Measurements from ENCODE around the gene THSD4.
"Not testable (repeated sequence)": the region's sequence is repeated elsewhere in the genome, so short reads cannot be mapped to it uniquely, and the experiment has no call there.

Gene THSD4

DNA sequence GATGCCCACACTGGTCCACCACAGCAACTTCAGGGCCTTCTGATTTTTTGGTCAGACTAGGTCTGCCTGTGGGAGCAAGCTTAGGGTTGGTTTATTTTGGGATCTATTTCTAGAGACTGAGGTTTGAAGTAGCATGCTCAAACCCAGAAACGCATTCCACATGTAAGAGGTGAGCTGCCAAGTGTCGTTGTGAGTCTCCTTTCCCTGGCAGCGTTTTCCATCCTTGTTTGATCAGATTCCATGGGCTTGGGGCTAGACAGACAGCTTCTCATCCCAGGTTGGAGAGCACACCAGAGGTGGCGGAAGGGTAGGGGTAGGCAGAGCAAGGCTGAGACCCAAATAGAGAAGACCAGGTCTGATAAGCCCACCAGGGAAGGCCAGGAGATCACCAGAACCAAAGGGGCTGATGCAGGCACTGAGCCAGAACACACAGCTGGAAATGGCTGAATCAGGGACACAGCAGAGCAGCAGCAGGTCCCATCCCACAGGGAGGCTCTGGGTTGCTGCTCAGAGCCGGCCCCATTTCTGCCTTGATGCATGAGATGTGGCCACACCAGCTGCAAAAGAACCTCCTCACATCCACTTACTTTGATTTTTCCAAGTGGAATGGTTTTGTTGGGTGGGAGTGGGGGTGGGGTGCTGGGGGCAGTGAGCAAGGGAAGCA, 186.8 kb downstream of the THSD4 start:
- no peak for DNase-seq

DNA sequence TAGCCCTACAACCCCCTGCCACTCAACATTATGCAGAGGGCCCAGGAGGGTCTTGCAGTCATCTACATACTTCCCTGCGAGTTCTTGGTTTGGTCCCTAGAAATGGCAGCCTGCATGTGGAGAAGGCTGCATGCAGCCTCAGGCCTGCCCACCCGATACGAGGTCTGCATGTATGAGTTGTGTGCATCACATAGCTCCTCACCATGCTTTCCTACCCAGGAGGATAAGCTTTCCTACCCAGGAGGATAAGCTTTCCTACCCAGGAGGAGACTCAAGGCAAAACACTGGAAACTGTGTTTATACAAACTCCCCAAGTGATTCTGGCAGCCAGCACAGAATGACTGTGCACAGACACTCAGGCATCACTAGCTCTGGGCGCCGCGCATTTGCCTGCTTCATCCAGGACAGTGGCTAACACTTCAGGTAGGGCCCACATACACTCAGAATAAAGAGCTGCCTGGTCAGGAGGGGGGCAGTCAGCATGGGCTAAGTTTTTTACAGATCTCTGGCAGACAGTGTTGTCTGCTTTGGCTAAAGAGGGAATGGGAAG, 187.7 kb downstream of the THSD4 start:
- no peak for DNase-seq

DNA sequence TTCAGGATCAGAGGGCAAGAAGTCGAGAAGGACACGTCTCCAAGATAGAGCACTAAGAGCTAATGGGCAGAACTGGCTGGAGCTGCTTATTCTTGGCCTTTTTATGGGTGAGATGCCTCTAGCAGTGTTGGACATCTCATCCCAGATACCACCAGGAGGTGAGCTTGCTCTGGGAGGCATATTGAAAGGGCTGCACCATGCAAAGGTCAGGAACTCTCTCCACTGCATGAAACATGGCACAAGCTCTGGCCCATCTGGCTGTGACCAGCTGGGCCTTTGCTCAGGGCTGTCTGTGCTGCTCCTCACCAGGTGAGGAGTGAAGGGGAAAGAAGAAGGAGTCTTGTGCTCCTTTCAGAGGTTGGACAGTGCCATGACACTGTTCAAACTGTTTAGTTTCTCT, 188.7 kb downstream of the THSD4 start:
- DNase-seq, result no peak

DNA sequence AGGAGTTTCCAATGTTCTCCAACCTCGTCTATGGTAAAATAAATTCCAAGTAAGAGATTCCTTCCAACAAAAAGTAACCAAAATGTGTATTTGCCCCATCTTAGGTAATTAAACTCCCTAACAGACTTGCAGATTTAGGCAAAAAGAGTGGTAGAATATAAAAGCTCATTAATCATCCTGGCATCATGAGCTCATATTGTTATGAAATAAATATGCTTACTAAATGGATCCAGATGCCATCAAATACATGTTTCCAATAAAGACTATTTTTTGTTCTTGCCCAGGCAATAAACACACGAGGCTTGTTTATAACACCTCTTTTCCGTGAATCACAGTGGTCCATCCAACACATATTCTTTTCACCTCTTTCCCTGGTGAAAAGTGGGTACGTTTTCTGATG, 189.4 kb downstream of the THSD4 start:
- DNase-seq, result no peak

DNA sequence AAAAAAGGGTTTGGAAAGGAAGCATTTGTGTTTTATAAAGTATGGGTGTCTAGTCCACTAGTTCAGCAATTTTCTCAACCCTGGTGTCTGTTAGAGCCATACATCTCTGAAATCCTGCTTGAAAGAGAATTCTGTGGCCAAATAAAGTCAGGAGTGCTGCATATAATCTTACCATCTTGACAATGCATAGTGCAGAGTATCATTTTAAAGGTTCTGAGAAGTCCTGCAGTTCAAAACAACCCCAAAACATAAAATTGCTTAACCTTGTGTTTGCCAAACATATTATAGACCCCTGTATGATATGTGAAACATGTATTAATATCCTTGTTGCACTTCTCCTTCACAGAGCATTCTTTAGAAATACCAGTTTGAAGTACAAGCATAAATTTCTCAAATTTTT, 191.3 kb downstream of the THSD4 start:
- DNase-seq, result no peak

DNA sequence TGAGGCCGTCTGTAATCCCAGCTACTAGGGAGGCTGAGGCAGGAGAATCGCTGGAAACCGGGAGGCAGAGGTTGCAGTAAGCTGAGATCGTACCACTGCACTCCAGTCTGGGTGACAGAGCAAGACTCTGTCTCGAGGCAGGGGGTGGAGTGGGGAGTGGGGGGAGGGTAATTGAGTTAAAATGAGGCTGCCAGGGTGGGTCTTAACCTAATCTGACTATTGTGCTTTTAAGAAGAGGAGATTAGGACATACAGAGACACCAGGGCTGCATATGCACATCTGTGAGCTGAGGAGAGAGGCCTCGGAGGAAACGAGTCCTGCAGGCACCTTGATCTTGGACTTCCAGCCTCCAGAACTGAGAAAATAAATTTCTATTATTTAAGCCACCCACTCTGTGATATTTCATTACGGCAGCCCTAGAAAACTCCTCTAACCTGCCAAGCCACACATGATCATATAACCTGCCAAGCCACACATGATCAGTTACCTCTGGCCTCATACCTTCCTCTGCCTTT, 197.0 kb downstream of the THSD4 start:
- DNase-seq, result no peak

DNA sequence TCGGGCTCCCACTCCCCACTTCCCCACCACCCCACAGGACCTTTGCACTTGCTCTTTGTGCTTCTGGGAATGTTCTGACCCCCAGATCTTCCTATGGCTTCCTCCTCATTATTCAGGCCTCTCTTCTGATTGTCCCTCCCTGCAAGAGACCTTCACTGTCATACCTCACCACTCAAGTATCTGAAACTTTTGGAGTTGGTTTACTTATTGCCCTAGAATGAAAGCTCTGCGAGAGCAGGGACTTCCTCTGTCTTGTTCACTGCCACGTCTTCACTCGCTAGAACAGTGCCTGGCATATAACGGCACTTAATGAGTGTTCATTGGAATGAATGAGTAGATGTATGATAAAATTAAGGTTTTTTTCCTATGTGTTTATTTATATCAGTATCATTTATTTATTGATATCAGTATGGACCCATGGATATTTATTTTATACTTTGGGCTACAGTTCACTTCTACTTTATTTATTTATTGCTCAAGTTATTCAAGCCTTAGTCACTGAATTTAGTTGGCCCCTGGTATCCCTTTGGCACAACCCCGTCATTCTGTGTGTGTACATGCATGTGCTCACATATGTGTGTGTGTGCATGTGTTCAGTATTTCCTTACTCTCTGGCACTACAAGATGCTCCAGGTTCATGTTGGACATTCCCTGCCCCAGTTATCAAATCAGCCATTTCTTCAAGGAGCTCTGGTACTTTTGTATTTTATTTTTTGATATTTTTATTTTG, 197.6 kb downstream of the THSD4 start:
- no peak for DNase-seq

DNA sequence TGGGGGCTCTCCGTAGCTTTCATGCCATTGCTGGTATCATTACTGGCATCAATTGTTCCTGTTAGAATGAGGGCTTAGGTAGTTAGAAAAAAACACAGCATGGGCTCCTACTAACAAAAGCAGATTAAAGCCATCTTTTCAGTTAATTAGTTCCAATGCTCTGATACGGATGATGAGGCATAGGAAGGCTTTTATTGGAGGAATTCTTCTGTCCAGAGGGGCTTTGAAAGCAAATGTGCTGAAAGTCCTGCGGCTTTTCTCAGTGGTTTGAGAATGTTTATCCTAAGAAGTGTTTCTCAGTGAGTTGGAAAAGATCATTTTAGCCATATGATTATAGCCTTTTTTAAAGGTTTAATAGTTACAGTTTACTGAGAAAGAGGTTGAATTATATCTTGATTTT, 198.5 kb downstream of the THSD4 start:
- DNase-seq, result no peak

DNA sequence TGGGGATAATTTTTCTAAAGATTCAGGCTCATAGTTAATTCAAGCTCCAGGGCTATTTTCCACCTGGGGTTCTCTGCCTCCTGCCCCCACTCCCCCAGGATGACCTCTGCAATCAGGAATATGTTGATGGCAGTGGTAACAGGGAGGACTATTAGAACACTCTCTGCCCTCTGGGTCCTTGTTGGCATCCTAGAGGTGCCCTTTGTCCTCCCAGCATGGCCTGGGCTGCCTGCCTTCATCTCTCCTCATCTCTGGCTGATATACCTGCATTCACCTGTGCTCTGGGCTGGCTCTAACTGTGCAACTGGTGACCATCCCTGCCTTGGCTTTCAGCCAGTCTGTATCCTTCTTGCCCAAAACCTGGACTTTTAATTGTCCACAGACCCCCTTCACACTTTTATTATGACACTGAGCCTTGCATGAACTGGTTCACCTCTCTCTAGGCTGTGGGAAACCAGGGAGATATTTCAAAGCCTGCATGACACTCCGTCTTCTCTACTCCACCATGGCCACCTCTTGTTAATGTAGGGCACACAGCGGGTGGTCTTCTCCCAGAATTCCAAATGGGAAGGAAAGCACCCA, 199.8 kb downstream of the THSD4 start:
- no peak for DNase-seq

DNA sequence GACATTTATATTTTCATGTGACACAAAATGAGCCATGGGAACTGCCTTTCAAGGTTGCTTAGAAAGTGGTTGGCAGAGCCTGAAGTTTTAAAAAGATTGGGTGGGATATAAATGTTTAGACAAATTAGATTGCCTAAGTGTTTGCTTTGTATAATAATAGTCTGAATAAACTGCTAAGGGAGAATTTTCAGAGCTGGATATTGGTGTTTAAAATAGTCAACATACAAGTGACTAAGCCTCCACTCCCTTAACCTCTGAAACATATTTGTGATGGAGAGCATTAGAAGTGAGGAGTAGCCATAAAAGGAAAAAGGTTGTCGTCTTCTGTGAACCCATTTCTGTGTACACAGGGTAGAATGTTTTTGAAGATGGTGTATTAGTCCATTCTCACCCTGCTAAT, 201.6 kb downstream of the THSD4 start:
- DNase-seq, result no peak

DNA sequence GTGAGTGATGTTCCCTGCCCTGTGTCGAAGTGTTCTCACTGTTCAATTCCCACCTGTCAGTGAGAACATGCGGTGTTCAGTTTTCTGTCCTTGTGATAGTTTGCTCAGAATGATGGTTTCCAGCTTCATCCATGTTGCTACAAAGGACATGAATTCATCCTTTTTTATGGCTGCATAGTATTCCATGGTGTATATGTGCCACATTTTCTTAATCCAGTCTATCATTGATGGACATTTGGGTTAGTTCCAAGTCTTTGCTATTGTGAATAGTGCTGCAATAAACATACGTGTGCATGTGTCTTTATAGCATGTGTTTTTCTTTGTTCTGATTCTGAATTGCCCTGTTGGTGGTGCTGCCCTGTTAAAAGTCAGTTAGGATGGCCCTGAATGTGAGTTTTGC, 204.2 kb downstream of the THSD4 start:
- not testable (repeated sequence) for DNase-seq

DNA sequence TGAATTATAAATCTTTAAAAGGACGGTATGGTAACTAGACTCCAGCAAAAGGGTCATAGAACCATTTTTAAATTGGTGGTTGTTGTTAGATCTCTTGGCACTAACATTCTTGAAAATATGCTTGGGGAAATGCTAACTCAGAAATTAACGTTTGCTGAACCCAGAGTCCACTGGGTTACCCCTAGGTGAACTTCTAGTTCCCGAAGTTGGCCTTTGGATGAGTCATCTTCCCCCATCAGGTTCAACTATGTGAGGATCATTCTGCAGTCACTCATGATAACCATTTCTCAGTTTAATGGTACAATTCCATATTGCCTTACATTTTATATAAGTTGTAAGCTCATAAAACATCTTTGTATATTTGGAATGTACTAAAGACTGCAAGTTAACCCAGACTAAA, 204.7 kb downstream of the THSD4 start:
- no peak for DNase-seq

DNA sequence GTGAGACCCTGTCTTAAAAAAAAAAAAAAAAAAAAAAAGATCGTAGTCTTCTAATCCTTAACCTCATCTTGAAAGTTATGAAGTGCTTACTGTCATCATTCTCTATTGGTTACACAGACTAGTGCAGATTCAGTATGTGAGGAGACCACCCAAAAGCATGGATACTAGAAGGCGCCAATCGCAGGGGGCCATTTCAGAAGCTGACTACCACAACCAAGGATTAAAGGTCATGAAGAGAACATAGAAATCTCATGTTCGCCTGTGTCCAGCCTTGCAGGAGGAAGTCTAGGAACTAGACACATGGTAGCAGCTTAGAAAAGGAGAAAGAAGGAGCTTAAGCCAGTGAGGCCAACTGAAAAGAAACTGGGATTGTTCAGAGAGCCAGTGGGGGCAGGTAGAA, 207.8 kb downstream of the THSD4 start:
- no peak for DNase-seq

DNA sequence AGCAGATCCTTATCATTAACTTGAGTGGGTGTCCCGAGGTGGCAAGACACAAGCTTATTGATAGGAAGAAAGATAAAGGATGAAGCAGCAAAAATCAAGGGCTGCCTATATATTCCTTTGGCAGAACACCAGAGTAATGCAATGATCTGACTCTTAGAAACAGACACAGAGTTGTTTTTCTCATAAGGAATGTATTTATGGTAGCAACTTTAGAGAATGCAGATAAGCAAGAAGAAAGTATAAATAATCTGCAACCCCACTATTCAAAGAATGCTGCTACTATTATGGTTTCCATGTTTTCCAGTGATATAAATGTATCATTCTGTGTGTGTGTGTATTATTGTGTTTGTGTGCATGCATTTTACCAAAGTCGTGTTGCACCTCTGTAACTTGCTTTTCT, 208.3 kb downstream of the THSD4 start:
- DNase-seq, result no peak

DNA sequence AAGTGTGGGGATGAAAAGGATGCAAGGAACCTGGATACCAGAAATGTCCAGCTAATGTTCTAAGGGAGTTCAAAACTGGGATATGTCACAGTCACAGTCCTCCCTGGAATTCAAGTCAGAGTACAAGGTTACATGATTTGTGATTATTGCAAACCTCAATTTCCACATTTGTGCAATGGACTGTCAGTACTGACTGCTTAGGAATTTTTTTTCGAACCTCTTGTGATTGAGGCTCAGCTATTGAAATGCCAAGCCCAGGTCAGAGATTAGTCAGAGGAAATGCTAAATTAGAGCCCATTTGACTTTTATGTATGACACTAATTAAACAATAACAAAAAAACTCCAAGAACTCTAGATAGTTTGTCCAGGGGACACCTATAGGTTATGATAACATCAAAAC, 210.2 kb downstream of the THSD4 start:
- DNase-seq, result no peak

DNA sequence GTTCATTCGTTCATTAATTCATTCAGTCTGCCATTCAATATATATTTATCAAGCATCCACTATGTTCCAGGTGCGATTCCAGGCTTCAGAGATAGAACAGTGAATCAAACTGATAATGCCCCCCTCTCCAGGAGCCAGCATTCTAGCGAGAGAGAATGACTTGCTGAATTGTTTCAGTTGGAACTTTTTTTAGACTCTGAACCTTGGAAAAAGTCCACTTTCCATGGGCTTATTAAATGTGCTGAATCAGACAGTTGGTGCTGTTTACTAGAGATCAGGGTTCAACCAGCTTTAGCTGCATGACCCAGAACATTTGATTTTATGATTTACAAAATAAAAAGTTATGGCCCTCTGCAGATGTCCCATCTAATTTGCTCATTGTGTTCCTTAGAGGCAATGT, 213.2 kb downstream of the THSD4 start:
- DNase-seq, result no peak

DNA sequence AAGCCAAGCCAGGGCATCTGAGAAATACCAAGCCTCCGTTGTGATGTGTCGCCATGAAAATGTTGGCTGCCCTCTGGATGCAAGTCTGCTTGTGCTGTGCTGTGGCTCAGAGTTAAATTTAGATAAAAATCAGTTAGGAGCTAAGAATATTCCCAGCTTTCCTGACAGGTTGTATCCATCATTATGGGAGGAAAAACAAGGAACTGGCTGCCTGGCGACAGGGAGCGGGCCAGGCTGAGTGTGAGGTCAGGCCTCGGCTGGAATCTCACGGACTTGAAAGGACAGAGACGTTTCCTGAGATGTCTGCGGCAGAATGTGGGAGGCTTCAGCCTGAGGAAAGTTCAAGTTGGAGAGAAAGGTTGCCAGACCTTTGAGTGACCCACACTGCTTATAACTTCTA, 213.8 kb downstream of the THSD4 start:
- DNase-seq, result no peak

DNA sequence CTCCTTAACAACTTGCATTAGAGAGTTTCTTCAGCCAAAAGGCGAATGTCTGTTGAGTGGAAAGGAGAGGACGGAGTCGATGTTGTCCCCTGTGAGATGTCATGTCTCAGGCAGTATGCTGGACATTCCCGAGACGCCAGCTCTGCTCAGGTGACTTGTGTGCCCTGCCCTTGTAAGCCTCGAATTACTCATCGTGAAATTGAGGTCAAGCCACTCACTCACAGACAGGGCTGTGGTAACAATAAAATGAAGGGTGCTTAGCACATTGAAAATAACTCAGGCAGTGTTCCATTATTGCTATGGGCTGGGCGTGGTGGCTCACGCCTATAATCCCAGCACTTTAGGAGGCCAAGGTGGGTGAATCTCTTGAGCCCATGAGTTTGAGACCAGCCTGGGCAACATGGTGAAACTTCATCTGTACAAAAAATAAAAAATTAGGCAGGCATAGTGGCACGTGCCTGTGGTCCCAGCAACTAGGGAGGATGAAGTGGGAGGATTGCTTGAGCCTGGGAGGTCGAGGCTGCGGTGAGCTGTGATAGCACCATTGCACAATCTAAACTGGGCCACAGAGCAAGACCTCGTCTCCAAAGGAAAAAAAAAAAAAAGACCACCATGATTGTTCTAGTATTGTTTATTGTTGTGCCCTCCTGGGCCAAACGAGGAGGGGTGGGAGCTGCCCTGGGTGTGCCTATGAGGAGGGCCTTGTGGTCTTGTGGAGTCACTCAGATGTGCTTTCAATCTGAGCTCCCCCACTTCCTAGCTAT, 214.4 kb downstream of the THSD4 start:
- DNase-seq, result no peak

DNA sequence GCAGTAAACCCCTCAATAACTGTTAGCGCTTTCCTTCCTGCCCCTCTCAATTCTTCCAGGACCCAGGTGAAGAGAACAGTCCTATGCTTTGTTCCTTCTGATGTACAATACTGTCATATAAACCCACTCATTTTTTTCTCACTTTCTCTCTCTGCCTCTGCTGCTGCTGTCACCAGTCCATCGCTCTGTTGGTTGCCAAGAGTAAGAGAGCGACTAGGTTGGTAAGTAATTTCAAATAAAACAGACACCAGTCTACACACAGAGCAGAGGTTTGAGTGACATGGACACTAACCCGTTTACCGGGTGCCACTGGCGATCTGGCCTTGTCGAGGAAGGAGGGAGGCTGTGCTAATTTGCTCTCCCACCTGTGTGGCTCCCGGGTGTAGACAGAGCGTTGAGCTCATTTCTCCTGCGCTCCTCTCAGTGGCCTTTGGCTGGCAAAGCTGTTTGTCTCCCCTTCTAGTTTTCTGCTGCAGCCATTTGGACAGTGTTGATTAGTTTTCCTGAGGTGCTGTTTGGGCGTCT, 215.4 kb downstream of the THSD4 start:
- DNase-seq, result no peak

DNA sequence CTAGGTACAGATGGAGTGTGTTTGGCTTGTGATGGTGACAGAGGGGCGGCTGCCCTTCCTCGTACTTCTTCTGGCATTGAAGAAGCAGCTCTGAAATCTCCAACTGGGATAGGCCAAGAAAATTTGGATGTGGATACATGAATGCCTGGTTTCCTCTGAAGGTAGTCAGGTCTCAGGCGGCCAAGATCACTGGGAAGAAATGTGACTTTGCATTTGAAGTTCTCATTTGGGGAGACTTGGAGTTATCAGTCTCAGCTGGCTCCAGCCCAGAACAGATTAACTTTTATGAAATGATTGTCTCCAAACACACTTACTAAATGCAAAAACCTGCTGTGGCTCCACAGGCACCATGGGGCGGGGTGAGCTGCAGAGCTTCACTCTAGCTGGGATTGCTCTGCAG, 215.9 kb downstream of the THSD4 start:
- no peak for DNase-seq

DNA sequence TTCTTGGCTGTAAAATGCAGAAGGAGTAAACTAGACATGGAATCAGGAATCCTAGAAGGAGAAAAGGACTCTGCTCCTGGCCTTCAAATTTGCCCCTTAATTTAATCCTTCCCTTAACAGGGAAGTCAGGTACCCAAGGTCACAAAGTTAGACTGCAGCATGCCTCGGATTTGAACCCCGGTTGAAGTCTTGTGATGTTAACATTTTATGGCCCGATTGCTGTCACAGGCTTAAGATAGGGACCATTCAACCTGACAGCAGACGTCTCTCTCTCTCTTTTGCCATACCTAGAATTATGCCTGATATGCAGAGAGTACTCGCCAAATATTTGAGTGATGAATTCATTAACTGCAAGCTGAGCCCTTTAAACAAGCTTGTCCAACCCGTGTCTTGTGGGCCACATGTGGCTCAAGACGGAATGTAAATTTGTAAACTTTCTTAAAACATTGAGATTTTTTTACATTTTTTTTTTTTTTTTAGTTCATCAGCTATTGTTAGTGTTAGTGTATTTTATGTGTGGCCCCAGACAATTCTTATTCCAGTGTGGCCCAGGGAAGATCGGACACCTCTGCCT, 217.2 kb downstream of the THSD4 start:
- no peak for DNase-seq

DNA sequence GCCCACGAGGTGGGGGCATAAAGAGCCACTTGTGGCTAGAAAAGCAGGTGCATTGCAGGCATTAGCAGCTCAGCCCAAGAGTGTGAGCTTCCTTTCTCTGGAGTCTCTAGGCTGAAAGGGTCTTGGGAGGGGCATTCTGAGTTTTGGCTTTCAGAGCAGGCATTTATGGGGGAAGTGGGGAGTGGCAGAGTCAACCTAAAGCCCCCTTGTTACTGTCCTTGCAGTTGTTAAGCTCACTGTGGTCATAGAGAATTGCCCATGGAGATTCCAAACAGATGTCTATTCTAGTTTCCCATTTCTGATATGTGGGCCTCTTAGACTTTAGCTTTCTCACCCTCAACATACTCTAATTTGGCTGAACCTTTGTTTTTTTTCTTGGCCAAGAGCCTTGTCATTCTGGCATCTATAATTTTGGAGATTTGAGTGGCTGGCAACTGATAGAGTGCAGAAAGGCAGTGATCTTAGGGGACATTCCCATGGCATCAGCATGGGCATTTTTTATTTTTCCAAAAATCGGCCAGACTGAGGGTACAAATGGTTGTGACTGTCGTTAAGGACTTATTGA, 217.9 kb downstream of the THSD4 start:
- no peak for DNase-seq
